Measurements from ENCODE around the gene ST6GALNAC2. TPM values are rescaled to one million over a fixed set of nuclear protein-coding genes. Genes with fewer than 3 reads are reported as not detected.
"Not testable (repeated sequence)": the region's sequence is repeated elsewhere in the genome, so short reads cannot be mapped to it uniquely, and the experiment has no call there.

ST6GALNAC2 gene
- total and polyA plus RNA-seq, 10 of the 15 experiments (the other 5 are each of a cell fraction or from before 2014, with no cell fraction given) = 0.08 to 0.41 (median 0.23) TPM; not detected in 6

- TF ChIP-seq RAD51 (IDR thresholded peaks at IDR 0.05) = peak; percentile 76; the same call in 1 of the 2 replicates
- peak; percentile 5; the same call in 1 of the 2 replicates for TF ChIP-seq RUNX3 (IDR thresholded peaks at IDR 0.05; ENCODE audit: low read length)
- no peak for TF ChIP-seq SREBF2 (IDR thresholded peaks at IDR 0.05; ENCODE audit: low read length)
These were observed 58.1 kb downstream of the ST6GALNAC2 start (continued) for GRCh38 chr17:76527430-76528111.

DNA sequence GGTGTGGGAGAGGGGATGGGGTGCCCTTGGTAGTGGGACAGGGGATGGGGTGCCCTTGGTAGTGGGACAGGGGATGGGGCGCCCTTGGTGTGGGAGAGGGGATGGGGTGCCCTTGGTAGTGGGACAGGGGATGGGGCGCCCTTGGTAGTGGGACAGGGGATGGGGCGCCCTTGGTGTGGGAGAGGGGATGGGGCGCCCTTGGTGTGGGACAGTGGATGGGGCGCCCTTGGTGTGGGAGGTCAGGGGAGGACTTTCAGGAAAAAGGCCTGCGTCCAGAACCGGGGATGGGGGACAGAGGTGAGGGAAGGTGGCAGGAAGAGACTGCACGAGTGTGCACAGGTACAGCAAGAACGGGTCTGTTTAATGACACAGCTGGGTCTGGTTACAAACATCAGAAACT, 58.6 kb downstream of the ST6GALNAC2 start:
- WGBS (ENCODE audit: insufficient coverage, insufficient replicate concordance, low lambda C conversion rate, missing lambda C conversion rate) = 8% methylated on average over 5 of the region's 9 CpGs
- peak; percentile 64 for FAIRE-seq
- SMC1A ChIA-PET (ENCODE audit: uncharacterized antibody, unreplicated experiment) = interaction anchor here (1.1 to 2.8 kb wide), 5 partner anchors 18 to 98 kb away, joined by 3 to 16 read pairs (median 13); no protein-coding TSS in a partner anchor

DNA sequence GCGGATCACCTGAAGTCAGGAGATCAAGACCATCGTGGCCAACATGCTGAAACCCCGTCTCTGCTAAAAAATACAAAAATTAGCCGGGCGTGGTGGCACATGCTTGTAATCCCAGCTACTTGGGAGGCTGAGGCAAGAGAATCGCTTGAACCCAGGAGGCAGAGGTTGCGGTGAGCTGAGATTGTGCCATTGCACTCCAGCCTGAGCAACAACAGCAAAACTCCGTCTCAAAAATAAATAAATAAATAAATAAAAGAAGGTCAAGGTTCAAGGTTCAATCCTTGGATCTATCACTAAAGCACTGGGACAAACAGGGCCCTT, 60.2 kb downstream of the ST6GALNAC2 start:
- ATAC-seq; H3K27me3 ChIP-seq (replicated peaks in 1 of 2; ENCODE audit: control insufficient read depth in 2 of 2, insufficient read depth in 2 of 2, low read length in 1 of 2); FAIRE-seq; H3K79me2 ChIP-seq (ENCODE audit: control insufficient read depth, insufficient read depth, low read length); H3K27ac ChIP-seq (ENCODE audit: control insufficient read depth, insufficient read depth); intact Hi-C loops (cut with micrococcal nuclease; ENCODE audit: unreplicated experiment); H4K20me1 ChIP-seq (ENCODE audit: control insufficient read depth, insufficient read depth); H3K36me3 ChIP-seq (ENCODE audit: control insufficient read depth in 2 of 2, insufficient read depth in 2 of 2, low read length in 1 of 2); in situ Hi-C loops (cut with MboI); POLR2A ChIA-PET; H3K4me3 ChIP-seq; H3K9me3 ChIP-seq (replicated peaks; ENCODE audit: control insufficient read depth, insufficient read depth, low read length); H2AFZ ChIP-seq (ENCODE audit: control insufficient read depth, low read depth, low read length); H3K9ac ChIP-seq (ENCODE audit: control insufficient read depth, insufficient read depth, low read length); DNase-seq (ENCODE audit: low read depth, low spot score); H3K4me2 ChIP-seq (ENCODE audit: control insufficient read depth, insufficient read depth); BruUV-seq (replicated peaks): not testable (repeated sequence)
- ChIA-PET RAD21 (ENCODE audit: unreplicated experiment) (interaction anchor here (1.2 to 2.5 kb wide), 2 partner anchors 24 to 98 kb away, joined by 8 to 15 read pairs; no protein-coding TSS in a partner anchor), SMC1A (ENCODE audit: uncharacterized antibody, unreplicated experiment) (interaction anchor here (1.1 kb wide), 1 partner anchor 21 kb away, joined by 3 read pairs; no protein-coding TSS in a partner anchor), CTCF (interaction anchor here (3.3 to 5.9 kb wide), 2 partner anchors 21 to 98 kb away, joined by 36 to 81 read pairs; no protein-coding TSS in a partner anchor)
- peaks cover 12% of the 10 kb centered on the region for H3K4me1 ChIP-seq (ENCODE audit: control insufficient read depth, insufficient read depth, low read length)
- WGBS (ENCODE audit: insufficient coverage, insufficient replicate concordance, low lambda C conversion rate, missing lambda C conversion rate) = 71% methylated on average over 8 of the region's 8 CpGs

More for the DNA sequence above, 58.6 kb downstream of the ST6GALNAC2 start:
- H3K4me3 ChIP-seq; intact Hi-C loops (cut with micrococcal nuclease; ENCODE audit: unreplicated experiment); H3K36me3 ChIP-seq (ENCODE audit: control insufficient read depth in 2 of 2, insufficient read depth in 2 of 2, low read length in 1 of 2); DNase-seq (ENCODE audit: low read depth, low spot score); H3K27me3 ChIP-seq (replicated peaks in 1 of 2; ENCODE audit: control insufficient read depth in 2 of 2, insufficient read depth in 2 of 2, low read length in 1 of 2); H3K4me2 ChIP-seq (ENCODE audit: control insufficient read depth, insufficient read depth); H3K27ac ChIP-seq (ENCODE audit: control insufficient read depth, insufficient read depth); H3K9me3 ChIP-seq (replicated peaks; ENCODE audit: control insufficient read depth, insufficient read depth, low read length); H4K20me1 ChIP-seq (ENCODE audit: control insufficient read depth, insufficient read depth); BruUV-seq (replicated peaks); in situ Hi-C loops (cut with MboI); H3K79me2 ChIP-seq (ENCODE audit: control insufficient read depth, insufficient read depth, low read length); ATAC-seq; H3K9ac ChIP-seq (ENCODE audit: control insufficient read depth, insufficient read depth, low read length): not testable (repeated sequence)
- H3K4me1 ChIP-seq (ENCODE audit: control insufficient read depth, insufficient read depth, low read length) = peaks cover 12% of the 10 kb centered on the region
- peak overlapping the region; percentile 84; the same call in 1 of the 2 replicates for H2AFZ ChIP-seq (ENCODE audit: control insufficient read depth, low read depth, low read length)
- ChIA-PET CTCF (interaction anchor here (1.6 to 4.0 kb wide), 6 partner anchors 19 to 155 kb away, joined by 5 to 41 read pairs (median 18); no protein-coding TSS in a partner anchor), POLR2A (interaction anchor here (1.0 to 2.1 kb wide), 3 partner anchors 25 to 33 kb away, joined by 3 to 13 read pairs (median 5); no protein-coding TSS in a partner anchor), RAD21 (ENCODE audit: unreplicated experiment) (interaction anchor here (0.8 to 2.5 kb wide), 6 partner anchors 16 to 97 kb away, joined by 3 to 20 read pairs (median 8); no protein-coding TSS in a partner anchor)

Measured in GM12878 (cell line).